Retinal pigment epithelial cell (primary cell): Measurements from ENCODE around the gene ZFTA.
"Not testable (repeated sequence)": the region's sequence is repeated elsewhere in the genome, so short reads cannot be mapped to it uniquely, and the experiment has no call there.

Source experiments
- DNase-seq: peaks from one replicate; pipeline ENCODE4 v3.0.0-alpha.2; 2010; ENCODE audit warnings: low read depth
- H3K4me3 ChIP-seq: 2 replicates; pipeline ENCODE4 v1.5.1; 2011; ENCODE audit warnings: mild to moderate bottlenecking, low read length, control low read depth, moderate library complexity
- CTCF ChIP-seq: conservative IDR thresholded peaks from 2 replicates; pipeline ENCODE4 v1.5.1; 2011; ENCODE audit warnings: low read depth, low read length, control low read depth, inconsistent platforms

The ZFTA gene

GRCh38 chr11:63775191-63775590, 6.6 kb upstream of the ZFTA start:
- no peak overlapping the region for H3K4me3 ChIP-seq
- peak; percentile 60 for DNase-seq
- TF ChIP-seq CTCF = no peak

- DNase-seq = not testable (repeated sequence)
Observed at GRCh38 chr11:63771741-63772318, 3.3 kb upstream of the ZFTA start.

GRCh38 chr11:63770763-63771162, 2.2 kb upstream of the ZFTA start:
- H3K4me3 ChIP-seq = no peak overlapping the region
- no peak for DNase-seq
- TF ChIP-seq CTCF = no peak

More at GRCh38 chr11:63771741-63772318, 3.3 kb upstream of the ZFTA start:
- H3K4me3 ChIP-seq = not testable (repeated sequence)

GRCh38 chr11:63769714-63770455, 1.3 kb upstream of the ZFTA start:
- peak overlapping the region; percentile 49 for H3K4me3 ChIP-seq
- no peak for TF ChIP-seq CTCF
- DNase-seq = no peak

GRCh38 chr11:63769042-63769713, 603 bp upstream of the ZFTA start:
- peak overlapping the region; percentile 49 for H3K4me3 ChIP-seq
- DNase-seq = no peak
- TF ChIP-seq CTCF = no peak

- DNase-seq = no peak
- peak overlapping the region; percentile 78 for H3K4me3 ChIP-seq
- TF ChIP-seq CTCF = no peak
Observed at GRCh38 chr11:63767565-63768236, 874 bp downstream of the ZFTA start.

GRCh38 chr11:63767267-63767564, 1.4 kb downstream of the ZFTA start:
- peak overlapping the region; percentile 78 for H3K4me3 ChIP-seq
- no peak for TF ChIP-seq CTCF
- DNase-seq = no peak
